ENCODE results near the gene KLHL28. TPM values are rescaled to one million over a fixed set of nuclear protein-coding genes. Genes with fewer than 3 reads are reported as not detected.

The KLHL28 gene
- total RNA-seq, 2 donors from 2014 or later = 18.6 to 20.3 TPM

GRCh38 chr14:44914849-44915248 lies 46.9 kb downstream of the KLHL28 start:
- no peaks in the 10 kb centered on the region for H3K4me1 ChIP-seq (ENCODE audit: control insufficient read depth, insufficient read depth, low read length)
- Mint-ChIP-seq H3K9me3 (peaks cover 4% of the 10 kb centered on the region), H3K36me3 (ENCODE audit: low read depth) (no peaks in the 10 kb centered on the region), H3K27ac (no peak overlapping the region), H3K4me3 (no peak overlapping the region), H3K27me3 (ENCODE audit: insufficient read depth) (peaks cover 2% of the 10 kb centered on the region), H3K4me1 (peaks cover 3% of the 10 kb centered on the region)
- H3K9ac ChIP-seq (ENCODE audit: extremely low read depth, low read length, poor library complexity, severe bottlenecking) = no peak overlapping the region
- H3K9me3 ChIP-seq (ENCODE audit: control insufficient read depth, low read length) = peaks cover 8% of the 10 kb centered on the region
- H3K4me3 ChIP-seq (ENCODE audit: low read length) = no peak overlapping the region
- H3K27me3 ChIP-seq (ENCODE audit: control insufficient read depth, insufficient read depth, low read length, poor library complexity, severe bottlenecking) = peaks cover 6% of the 10 kb centered on the region
- DNase-seq = peak; percentile 63
- H3K36me3 ChIP-seq (ENCODE audit: control insufficient read depth, insufficient read depth, low read length) = no peaks in the 10 kb centered on the region
- no peak for TF ChIP-seq CTCF (conservative IDR thresholded peaks at IDR 0.05)
- H3K27ac ChIP-seq (ENCODE audit: low read depth, low read length) = no peak overlapping the region
- WGBS, 2 experiments (ENCODE audit: insufficient coverage in 1 of 2, insufficient read length in 1 of 2) = 86 to 90% methylated on average over 3 to 4 of the region's 4 CpGs

GRCh38 chr14:44912041-44912869 lies 49.5 kb downstream of the KLHL28 start:
- WGBS, 2 experiments (ENCODE audit: insufficient coverage in 1 of 2, insufficient read length in 1 of 2) = 70 to 90% methylated on average over 18 to 69 of the region's 69 CpGs
- Histone ChIP-seq H3K4me1 (ENCODE audit: control insufficient read depth, insufficient read depth, low read length) (no peaks in the 10 kb centered on the region), H3K36me3 (ENCODE audit: control insufficient read depth, insufficient read depth, low read length) (no peaks in the 10 kb centered on the region), H3K4me3 (ENCODE audit: low read length) (no peak overlapping the region), H3K27ac (ENCODE audit: low read depth, low read length) (no peak overlapping the region), H3K27me3 (ENCODE audit: control insufficient read depth, insufficient read depth, low read length, poor library complexity, severe bottlenecking) (peaks cover 6% of the 10 kb centered on the region), H3K9me3 (ENCODE audit: control insufficient read depth, low read length) (peaks cover 8% of the 10 kb centered on the region), H3K9ac (ENCODE audit: extremely low read depth, low read length, poor library complexity, severe bottlenecking) (no peak overlapping the region)
- Mint-ChIP-seq H3K27me3 (ENCODE audit: insufficient read depth) (peaks cover 2% of the 10 kb centered on the region), H3K36me3 (ENCODE audit: low read depth) (no peaks in the 10 kb centered on the region), H3K27ac (no peak overlapping the region), H3K4me3 (no peak overlapping the region), H3K9me3 (peaks cover 4% of the 10 kb centered on the region), H3K4me1 (peaks cover 3% of the 10 kb centered on the region)
- DNase-seq = no peak
- TF ChIP-seq CTCF (conservative IDR thresholded peaks at IDR 0.05) = no peak

- Histone ChIP-seq H3K4me3 (ENCODE audit: low read length) (no peak overlapping the region), H3K36me3 (ENCODE audit: control insufficient read depth, insufficient read depth, low read length) (no peaks in the 10 kb centered on the region), H3K9me3 (ENCODE audit: control insufficient read depth, low read length) (peaks cover 8% of the 10 kb centered on the region), H3K9ac (ENCODE audit: extremely low read depth, low read length, poor library complexity, severe bottlenecking) (no peak overlapping the region), H3K27ac (ENCODE audit: low read depth, low read length) (no peak overlapping the region), H3K27me3 (ENCODE audit: control insufficient read depth, insufficient read depth, low read length, poor library complexity, severe bottlenecking) (peaks cover 6% of the 10 kb centered on the region), H3K4me1 (ENCODE audit: control insufficient read depth, insufficient read depth, low read length) (no peaks in the 10 kb centered on the region)
- H3K9me3 Mint-ChIP-seq = peaks cover 4% of the 10 kb centered on the region
- WGBS, 2 experiments (ENCODE audit: insufficient coverage in 1 of 2, insufficient read length in 1 of 2) = 56 to 92% methylated on average over 1 to 2 of the region's 2 CpGs
- H3K4me3 Mint-ChIP-seq = no peak overlapping the region
- H3K27ac Mint-ChIP-seq = no peak overlapping the region
- H3K27me3 Mint-ChIP-seq (ENCODE audit: insufficient read depth) = peaks cover 2% of the 10 kb centered on the region
- H3K4me1 Mint-ChIP-seq = peaks cover 3% of the 10 kb centered on the region
- DNase-seq = no peak
- TF ChIP-seq CTCF (conservative IDR thresholded peaks at IDR 0.05) = no peak
- no peaks in the 10 kb centered on the region for H3K36me3 Mint-ChIP-seq (ENCODE audit: low read depth)
Measured at GRCh38 chr14:44910821-44911220, 50.9 kb downstream of the KLHL28 start.
